ENCODE results near the gene SLC27A5.
A peak's percentile ranks its signal among the peaks of the same experiment; 100 is the strongest.

DNA sequence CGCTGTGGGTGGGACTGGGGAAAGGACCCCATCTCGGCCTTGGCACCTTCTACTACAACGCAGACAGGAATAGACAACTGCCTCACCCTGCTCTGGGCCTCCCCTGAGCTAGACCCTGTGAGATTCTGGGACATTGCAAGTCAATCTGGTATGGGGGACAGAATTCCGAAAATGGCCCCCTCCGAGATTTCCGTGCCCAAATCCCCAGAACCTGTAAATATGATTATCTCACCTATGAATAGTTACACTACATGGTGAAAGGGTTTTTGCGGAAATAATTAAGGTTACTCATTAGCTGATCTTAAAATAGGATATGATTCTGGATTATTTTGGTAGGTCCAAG, 8.4 kb upstream of the SLC27A5 start:
- TF ChIP-seq, protein P1, sequence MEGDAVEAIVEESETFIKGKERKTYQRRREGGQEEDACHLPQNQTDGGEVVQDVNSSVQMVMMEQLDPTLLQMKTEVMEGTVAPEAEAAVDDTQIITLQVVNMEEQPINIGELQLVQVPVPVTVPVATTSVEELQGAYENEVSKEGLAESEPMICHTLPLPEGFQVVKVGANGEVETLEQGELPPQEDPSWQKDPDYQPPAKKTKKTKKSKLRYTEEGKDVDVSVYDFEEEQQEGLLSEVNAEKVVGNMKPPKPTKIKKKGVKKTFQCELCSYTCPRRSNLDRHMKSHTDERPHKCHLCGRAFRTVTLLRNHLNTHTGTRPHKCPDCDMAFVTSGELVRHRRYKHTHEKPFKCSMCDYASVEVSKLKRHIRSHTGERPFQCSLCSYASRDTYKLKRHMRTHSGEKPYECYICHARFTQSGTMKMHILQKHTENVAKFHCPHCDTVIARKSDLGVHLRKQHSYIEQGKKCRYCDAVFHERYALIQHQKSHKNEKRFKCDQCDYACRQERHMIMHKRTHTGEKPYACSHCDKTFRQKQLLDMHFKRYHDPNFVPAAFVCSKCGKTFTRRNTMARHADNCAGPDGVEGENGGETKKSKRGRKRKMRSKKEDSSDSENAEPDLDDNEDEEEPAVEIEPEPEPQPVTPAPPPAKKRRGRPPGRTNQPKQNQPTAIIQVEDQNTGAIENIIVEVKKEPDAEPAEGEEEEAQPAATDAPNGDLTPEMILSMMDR (IDR thresholded peaks at IDR 0.05): peak in 1 of 4 experiments; percentile 11
- no peak for TF ChIP-seq EP300 (IDR thresholded peaks at IDR 0.05)

Measured in sigmoid colon (tissue), 4 donors.